ENCODE measurements around the gene POLR2E. TPM values are rescaled to one million over a fixed set of nuclear protein-coding genes. Genes with fewer than 3 reads are reported as not detected.

POLR2E gene
- total and polyA plus RNA-seq, 2 experiments from 2014 or later, result 172 to 336 TPM

GRCh38 chr19:1053176-1054101, 41.7 kb downstream of the POLR2E start:
- in situ Hi-C loops (cut with MboI), result no loop called here
- 86 to 87% methylated on average over 31 of the region's 31 CpGs for WGBS, 2 experiments (ENCODE audit: low coverage in 1 of 2, low lambda C conversion rate in 2 of 2, missing lambda C conversion rate in 2 of 2)
- TF ChIP-seq EZH2 (IDR thresholded peaks at IDR 0.05; ENCODE audit: insufficient read depth, poor library complexity, severe bottlenecking) (no peak), EZH2phosphoT487 (IDR thresholded peaks at IDR 0.05; ENCODE audit: insufficient read depth, low read depth) (no peak)

GRCh38 chr19:1052349-1052975, 42.7 kb downstream of the POLR2E start:
- in situ Hi-C loops (cut with MboI), result no loop called here
- H3K4me3 ChIP-seq, result no peak overlapping the region

More at GRCh38 chr19:1053176-1054101, 41.7 kb downstream of the POLR2E start:
- no peak overlapping the region for H3K27ac ChIP-seq
- DNase-seq, result no peak
- H3K9me2 ChIP-seq (ENCODE audit: insufficient read depth), result no peaks in the 10 kb centered on the region
- no peaks in the 10 kb centered on the region for H3K36me3 ChIP-seq (ENCODE audit: low read depth)
- no peaks in the 10 kb centered on the region for H3F3A ChIP-seq (ENCODE audit: insufficient read depth)
- H4K20me1 ChIP-seq (ENCODE audit: insufficient read depth), result no peaks in the 10 kb centered on the region
- H3K9ac ChIP-seq, result no peak overlapping the region
- no peak overlapping the region for H2AFZ ChIP-seq
- no peaks in the 10 kb centered on the region for H3K4me1 ChIP-seq (ENCODE audit: insufficient read depth)
- H3K4me3 ChIP-seq, result no peak overlapping the region
- no peaks in the 10 kb centered on the region for H3K79me2 ChIP-seq (ENCODE audit: insufficient read depth)
- H3K9me3 ChIP-seq (ENCODE audit: low read depth), result no peaks in the 10 kb centered on the region
- no peak overlapping the region for H3K4me2 ChIP-seq (ENCODE audit: unreplicated experiment)
- no peaks in the 10 kb centered on the region for H3K27me3 ChIP-seq (replicated peaks; ENCODE audit: insufficient read depth)

GRCh38 chr19:1051791-1052190, 43.4 kb downstream of the POLR2E start:
- H3K4me3 ChIP-seq, result no peak overlapping the region
- no peak for DNase-seq
- no peaks in the 10 kb centered on the region for H4K20me1 ChIP-seq (ENCODE audit: insufficient read depth)
- H3K27me3 ChIP-seq (replicated peaks; ENCODE audit: insufficient read depth), result no peaks in the 10 kb centered on the region
- H3K9me3 ChIP-seq (ENCODE audit: low read depth), result no peaks in the 10 kb centered on the region
- in situ Hi-C loops (cut with MboI), result no loop called here
- no peak overlapping the region for H2AFZ ChIP-seq
- H3K4me2 ChIP-seq (ENCODE audit: unreplicated experiment), result no peak overlapping the region
- H3F3A ChIP-seq (ENCODE audit: insufficient read depth), result no peaks in the 10 kb centered on the region
- no peaks in the 10 kb centered on the region for H3K36me3 ChIP-seq (ENCODE audit: low read depth)
- no peak for TF ChIP-seq EZH2phosphoT487 (IDR thresholded peaks at IDR 0.05; ENCODE audit: insufficient read depth, low read depth)
- no peaks in the 10 kb centered on the region for H3K79me2 ChIP-seq (ENCODE audit: insufficient read depth)
- no peak overlapping the region for H3K27ac ChIP-seq
- H3K9ac ChIP-seq, result no peak overlapping the region
- H3K4me1 ChIP-seq (ENCODE audit: insufficient read depth), result no peaks in the 10 kb centered on the region
- no peaks in the 10 kb centered on the region for H3K9me2 ChIP-seq (ENCODE audit: insufficient read depth)
- 76 to 79% methylated on average over 17 of the region's 17 CpGs for WGBS, 2 experiments (ENCODE audit: low coverage in 1 of 2, low lambda C conversion rate in 2 of 2, missing lambda C conversion rate in 2 of 2)

More at GRCh38 chr19:1052349-1052975, 42.7 kb downstream of the POLR2E start:
- Histone ChIP-seq H2AFZ (no peak overlapping the region), H3K27ac (no peak overlapping the region), H3K27me3 (replicated peaks; ENCODE audit: insufficient read depth) (no peaks in the 10 kb centered on the region), H4K20me1 (ENCODE audit: insufficient read depth) (no peaks in the 10 kb centered on the region), H3K9ac (no peak overlapping the region), H3K9me3 (ENCODE audit: low read depth) (no peaks in the 10 kb centered on the region), H3K9me2 (ENCODE audit: insufficient read depth) (no peaks in the 10 kb centered on the region), H3K79me2 (ENCODE audit: insufficient read depth) (no peaks in the 10 kb centered on the region), H3K4me1 (ENCODE audit: insufficient read depth) (no peaks in the 10 kb centered on the region), H3K4me2 (ENCODE audit: unreplicated experiment) (no peak overlapping the region), H3K36me3 (ENCODE audit: low read depth) (no peaks in the 10 kb centered on the region), H3F3A (ENCODE audit: insufficient read depth) (no peaks in the 10 kb centered on the region)
- TF ChIP-seq EZH2 (IDR thresholded peaks at IDR 0.05; ENCODE audit: insufficient read depth, poor library complexity, severe bottlenecking) (no peak), EZH2phosphoT487 (IDR thresholded peaks at IDR 0.05; ENCODE audit: insufficient read depth, low read depth) (no peak)
- DNase-seq, result no peak
- 36 to 48% methylated on average over 2 to 5 of the region's 5 CpGs for WGBS, 2 experiments (ENCODE audit: low coverage in 1 of 2, low lambda C conversion rate in 2 of 2, missing lambda C conversion rate in 2 of 2)

DNA sequence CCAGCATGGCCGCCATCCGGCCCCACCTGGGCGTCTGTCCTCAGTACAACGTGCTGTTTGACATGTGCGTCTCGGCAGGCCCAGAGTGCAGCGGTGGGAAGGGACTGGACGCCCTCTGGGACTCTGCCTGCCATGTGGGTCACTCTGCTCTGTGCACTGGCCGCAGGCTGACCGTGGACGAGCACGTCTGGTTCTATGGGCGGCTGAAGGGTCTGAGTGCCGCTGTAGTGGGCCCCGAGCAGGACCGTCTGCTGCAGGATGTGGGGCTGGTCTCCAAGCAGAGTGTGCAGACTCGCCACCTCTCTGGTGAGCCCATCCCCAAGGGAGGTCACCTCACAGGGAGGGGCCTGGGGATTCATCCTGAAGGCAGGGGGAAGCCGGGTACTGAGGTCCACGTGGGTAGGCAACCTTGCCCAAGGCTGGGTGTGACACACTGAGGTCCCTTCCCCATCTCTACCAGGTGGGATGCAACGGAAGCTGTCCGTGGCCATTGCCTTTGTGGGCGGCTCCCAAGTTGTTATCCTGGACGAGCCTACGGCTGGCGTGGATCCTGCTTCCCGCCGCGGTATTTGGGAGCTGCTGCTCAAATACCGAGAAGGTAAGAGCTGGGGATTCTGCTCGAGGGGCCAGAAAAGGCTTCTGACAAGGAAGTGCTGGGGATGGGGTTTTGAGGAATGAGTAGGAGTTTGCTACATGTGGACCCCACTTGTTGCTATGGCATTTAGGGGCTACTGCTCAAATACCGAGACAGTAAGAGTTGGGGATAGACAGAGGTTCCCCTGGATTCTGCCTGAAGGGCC, 44.0 kb downstream of the POLR2E start:
- no peak overlapping the region for H3K4me3 ChIP-seq
- no peaks in the 10 kb centered on the region for H3K4me1 ChIP-seq (ENCODE audit: insufficient read depth)
- H3K79me2 ChIP-seq (ENCODE audit: insufficient read depth), result no peaks in the 10 kb centered on the region
- no peak overlapping the region for H2AFZ ChIP-seq
- no peaks in the 10 kb centered on the region for H3K27me3 ChIP-seq (replicated peaks; ENCODE audit: insufficient read depth)
- no peaks in the 10 kb centered on the region for H3K9me2 ChIP-seq (ENCODE audit: insufficient read depth)
- no peak overlapping the region for H3K27ac ChIP-seq
- DNase-seq, result no peak
- H3K36me3 ChIP-seq (ENCODE audit: low read depth), result no peaks in the 10 kb centered on the region
- no peak for TF ChIP-seq EZH2 (IDR thresholded peaks at IDR 0.05; ENCODE audit: insufficient read depth, poor library complexity, severe bottlenecking)
- TF ChIP-seq EZH2phosphoT487 (IDR thresholded peaks at IDR 0.05; ENCODE audit: insufficient read depth, low read depth), result no peak
- no peak overlapping the region for H3K4me2 ChIP-seq (ENCODE audit: unreplicated experiment)
- H3F3A ChIP-seq (ENCODE audit: insufficient read depth), result no peaks in the 10 kb centered on the region
- H4K20me1 ChIP-seq (ENCODE audit: insufficient read depth), result no peaks in the 10 kb centered on the region
- no peak overlapping the region for H3K9ac ChIP-seq
- 76 to 77% methylated on average over 30 to 31 of the region's 31 CpGs for WGBS, 2 experiments (ENCODE audit: low coverage in 1 of 2, low lambda C conversion rate in 2 of 2, missing lambda C conversion rate in 2 of 2)
- in situ Hi-C loops (cut with MboI), result no loop called here
- no peaks in the 10 kb centered on the region for H3K9me3 ChIP-seq (ENCODE audit: low read depth)
